ENCODE measurements around the gene TGFB1I1. TPM values are rescaled to one million over a fixed set of nuclear protein-coding genes. Genes with fewer than 3 reads are reported as not detected.
"Not testable (repeated sequence)": the region's sequence is repeated elsewhere in the genome, so short reads cannot be mapped to it uniquely, and the experiment has no call there.

The TGFB1I1 gene
- total RNA-seq, 1 donor from 2014 or later, result 3.7 TPM

- no peak for DNase-seq
These were observed 16.7 kb downstream of the TGFB1I1 start for GRCh38 chr16:31488468-31489297.

- DNase-seq, result no peak
These were observed 17.3 kb downstream of the TGFB1I1 start for GRCh38 chr16:31489298-31489564.

GRCh38 chr16:31489616-31490584 is 17.9 kb downstream of the TGFB1I1 start:
- DNase-seq, result no peak

- no peak for DNase-seq
These were observed 19.9 kb downstream of the TGFB1I1 start for GRCh38 chr16:31491778-31492418.

GRCh38 chr16:31493506-31494125 is 21.7 kb downstream of the TGFB1I1 start:
- no peak for DNase-seq

GRCh38 chr16:31496670-31497069 is 24.7 kb downstream of the TGFB1I1 start:
- DNase-seq, result no peak

GRCh38 chr16:31498493-31498892 is 26.5 kb downstream of the TGFB1I1 start:
- DNase-seq, result no peak

GRCh38 chr16:31499928-31500327 is 28.0 kb downstream of the TGFB1I1 start:
- no peak for DNase-seq

GRCh38 chr16:31501226-31501965 is 29.4 kb downstream of the TGFB1I1 start:
- DNase-seq, result no peak

GRCh38 chr16:31501966-31502348 is 30.0 kb downstream of the TGFB1I1 start:
- DNase-seq, result no peak

GRCh38 chr16:31502981-31503380 is 31.0 kb downstream of the TGFB1I1 start:
- no peak for DNase-seq

GRCh38 chr16:31503555-31503954 is 31.6 kb downstream of the TGFB1I1 start:
- DNase-seq, result not testable (repeated sequence)

- no peak for DNase-seq
These were observed 32.2 kb downstream of the TGFB1I1 start for GRCh38 chr16:31504159-31504558.

GRCh38 chr16:31505483-31505882 is 33.5 kb downstream of the TGFB1I1 start:
- no peak for DNase-seq

- no peak for DNase-seq
These were observed 35.6 kb downstream of the TGFB1I1 start for GRCh38 chr16:31507617-31507928.

GRCh38 chr16:31507929-31508705 is 36.2 kb downstream of the TGFB1I1 start, which contains the start of gene RUSF1:
TSS of gene RUSF1 (minus strand) at chr16:31508391. CDS start at chr16:31508373, 18 bp downstream.
- DNase-seq, result peak; percentile 86

GRCh38 chr16:31508706-31509195 is 36.8 kb downstream of the TGFB1I1 start:
- DNase-seq, result no peak

GRCh38 chr16:31513126-31513525 is 41.2 kb downstream of the TGFB1I1 start:
- DNase-seq, result no peak

- no peak for DNase-seq
These were observed 41.9 kb downstream of the TGFB1I1 start for GRCh38 chr16:31513884-31514283.

- DNase-seq, result no peak
These were observed 45.9 kb downstream of the TGFB1I1 start for GRCh38 chr16:31517800-31518402.
